ENCODE results near the gene FAM180A.

- TF ChIP-seq EZH2 (IDR thresholded peaks at IDR 0.05; ENCODE audit: borderline replicate concordance, insufficient read depth, low read depth, low read length, poor library complexity, severe bottlenecking) (no peak), CTCF (IDR thresholded peaks at IDR 0.05) (no peak)
Observed at GRCh38 chr7:135756191-135756590, 7.6 kb upstream of the FAM180A start.

Measured in B cell (primary cell).